NT2/D1 (cell line): ENCODE measurements around the gene MAP3K20.

Experiments used
- SUZ12 ChIP-seq: IDR thresholded peaks from 2 replicates; pipeline ENCODE4 v1.6.1; 2011; ENCODE audit not compliant: insufficient read length, insufficient read depth; ENCODE audit errors: extremely low read depth
- YY1 ChIP-seq: IDR thresholded peaks from 2 replicates; pipeline ENCODE4 v1.6.1; 2011; ENCODE audit not compliant: insufficient read length, insufficient read depth
- ZNF274 ChIP-seq: IDR thresholded peaks from 2 replicates; pipeline ENCODE4 v1.6.1; 2011; ENCODE audit warnings: mild to moderate bottlenecking, low read depth, low read length

DNA sequence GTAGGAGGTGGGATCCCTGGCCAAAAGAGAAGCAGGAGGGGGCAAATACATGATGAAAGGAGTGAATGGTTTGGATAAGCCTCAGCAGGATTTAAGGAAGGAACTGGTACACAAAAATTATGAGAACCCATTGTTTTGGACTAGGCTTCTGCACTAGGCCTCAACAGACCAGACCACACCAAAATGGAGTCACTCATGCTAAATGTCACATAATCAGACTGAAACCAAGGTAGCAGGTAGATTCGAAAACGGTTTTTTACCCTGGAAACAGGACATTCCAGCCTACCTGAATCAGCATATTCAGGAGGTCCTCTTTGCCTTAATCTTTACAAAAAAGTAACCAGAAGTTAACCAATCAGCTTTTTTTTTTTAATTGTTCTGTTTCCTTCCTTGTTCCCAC lies 229.7 kb downstream of the MAP3K20 start:
- TF ChIP-seq YY1 (no peak), SUZ12 (no peak), ZNF274 (no peak)
